ENCODE data around the gene BAIAP2L2.
"Not testable (repeated sequence)": the region's sequence is repeated elsewhere in the genome, so short reads cannot be mapped to it uniquely, and the experiment has no call there.

Gene BAIAP2L2

GRCh38 chr22:38110008-38110862 is at the start of gene BAIAP2L2:
BAIAP2L2 (minus strand) TSS chr22:38110684; CDS start chr22:38110525, 159 bp downstream.
- DNase-seq = peak; percentile 84

GRCh38 chr22:38155703-38156102 is 45.2 kb upstream of the BAIAP2L2 start:
- DNase-seq = no peak

- DNase-seq = not testable (repeated sequence)
Observed at GRCh38 chr22:38154563-38154915, 44.1 kb upstream of the BAIAP2L2 start.

- DNase-seq = peak; percentile 67
Observed at GRCh38 chr22:38153821-38154562, 43.5 kb upstream of the BAIAP2L2 start.

- DNase-seq = no peak
Observed at GRCh38 chr22:38151126-38151500, 40.6 kb upstream of the BAIAP2L2 start.

- DNase-seq = peak; percentile 26
Observed at GRCh38 chr22:38148245-38148644, 37.8 kb upstream of the BAIAP2L2 start.

GRCh38 chr22:38146166-38146565 is 35.7 kb upstream of the BAIAP2L2 start:
- DNase-seq = not testable (repeated sequence)

GRCh38 chr22:38144025-38144405 is 33.5 kb upstream of the BAIAP2L2 start:
- DNase-seq = peak; percentile 53

GRCh38 chr22:38142606-38143005 is 32.1 kb upstream of the BAIAP2L2 start:
- DNase-seq = peak; percentile 35

GRCh38 chr22:38141217-38141973 is 30.9 kb upstream of the BAIAP2L2 start:
- DNase-seq = no peak

- DNase-seq = no peak
Observed at GRCh38 chr22:38139901-38140300, 29.4 kb upstream of the BAIAP2L2 start.

GRCh38 chr22:38138961-38139360 is 28.5 kb upstream of the BAIAP2L2 start:
- DNase-seq = no peak

- no peak for DNase-seq
Observed at GRCh38 chr22:38137876-38138687, 27.6 kb upstream of the BAIAP2L2 start.

GRCh38 chr22:38136607-38137006 is 26.1 kb upstream of the BAIAP2L2 start:
- no peak for DNase-seq

GRCh38 chr22:38135133-38135706 is 24.7 kb upstream of the BAIAP2L2 start:
- no peak for DNase-seq

GRCh38 chr22:38133331-38133730 is 22.8 kb upstream of the BAIAP2L2 start:
- DNase-seq = no peak

GRCh38 chr22:38132794-38133193 is 22.3 kb upstream of the BAIAP2L2 start:
- no peak for DNase-seq

GRCh38 chr22:38132136-38132535 is 21.7 kb upstream of the BAIAP2L2 start:
- no peak for DNase-seq

GRCh38 chr22:38131399-38131798 is 20.9 kb upstream of the BAIAP2L2 start:
- DNase-seq = no peak

- no peak for DNase-seq
Observed at GRCh38 chr22:38129856-38130255, 19.4 kb upstream of the BAIAP2L2 start.

- DNase-seq = no peak
Observed at GRCh38 chr22:38129021-38129420, 18.5 kb upstream of the BAIAP2L2 start.

- no peak for DNase-seq
Observed at GRCh38 chr22:38127869-38128268, 17.4 kb upstream of the BAIAP2L2 start.
